NCI-H1105 treated with DMSO at 0.1 percent for 48 hours (cell line): ENCODE results near the gene SLC26A4.

Source experiments
- DNase-seq: peaks from one replicate; lab custom pipeline; 2025; lab: John Stamatoyannopoulos, UW

SLC26A4 gene

GRCh38 chr7:107746006-107746405 lies 85.4 kb downstream of the SLC26A4 start:
- no peak for DNase-seq

GRCh38 chr7:107751113-107751512 lies 90.5 kb downstream of the SLC26A4 start:
- no peak for DNase-seq

- DNase-seq: no peak
Observed at GRCh38 chr7:107754642-107755041, 94.0 kb downstream of the SLC26A4 start.

DNA sequence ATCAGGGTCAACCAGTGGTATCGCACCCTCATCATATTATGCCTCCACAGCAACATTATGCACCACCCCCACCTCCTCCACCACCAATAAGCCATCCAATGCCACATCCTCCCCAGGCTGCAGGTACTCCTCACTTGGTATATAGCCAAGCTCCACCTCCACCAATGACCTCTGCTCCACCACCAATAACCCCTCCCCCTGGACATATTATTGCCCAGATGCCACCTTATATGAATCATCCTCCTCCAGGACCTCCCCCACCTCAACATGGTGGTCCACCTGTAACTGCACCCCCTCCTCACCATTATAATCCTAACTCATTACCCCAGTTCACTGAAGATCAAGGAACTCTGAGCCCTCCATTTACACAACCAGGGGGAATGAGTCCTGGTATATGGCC lies 98.0 kb downstream of the SLC26A4 start:
- DNase-seq: no peak

- DNase-seq: no peak
Observed at GRCh38 chr7:107767391-107767790, 106.8 kb downstream of the SLC26A4 start.
